Cardiac septum (tissue), 1 donor: ENCODE data around the gene AARS1. TPM values are rescaled to one million over a fixed set of nuclear protein-coding genes. Genes with fewer than 3 reads are reported as not detected.
A peak's percentile ranks its signal among the peaks of the same experiment; 100 is the strongest.
"Not testable (repeated sequence)": the region's sequence is repeated elsewhere in the genome, so short reads cannot be mapped to it uniquely, and the experiment has no call there.

Experiments used
- DNase-seq: peaks from one replicate; pipeline ENCODE4 v3.0.0-alpha.2; 2020; ENCODE audit warnings: low spot score
- intact Hi-C: fragments of 100-400 bp; cut with DNase I; formaldehyde crosslinking; loops from one replicate; pipeline ENCODE4 v1.14.0; 2022
- total RNA-seq: library from RNA; stranded (reverse); fragmentation: NEBNext Ultra II Directional; extraction: Animal tissue kit (Norgen Biotek cat#: 25700); gene quantifications from one replicate; pipeline ENCODE4 v1.2.1, GENCODE V29; 2021
- donor health status: DM: no; HTN: no; CAD: no.

AARS1 gene
- total RNA-seq, 1 donor from 2014 or later = 57.2 TPM

- DNase-seq, intact Hi-C loops: not testable (repeated sequence)
These were observed 1.9 kb downstream of the AARS1 start for GRCh38 chr16:70287304-70287971.

GRCh38 chr16:70276392-70276791 is 12.9 kb downstream of the AARS1 start:
- intact Hi-C loops = loop anchor here (10.0 kb wide), 1 partner anchor 122 kb away; no protein-coding TSS in a partner anchor
- DNase-seq = no peak

DNA sequence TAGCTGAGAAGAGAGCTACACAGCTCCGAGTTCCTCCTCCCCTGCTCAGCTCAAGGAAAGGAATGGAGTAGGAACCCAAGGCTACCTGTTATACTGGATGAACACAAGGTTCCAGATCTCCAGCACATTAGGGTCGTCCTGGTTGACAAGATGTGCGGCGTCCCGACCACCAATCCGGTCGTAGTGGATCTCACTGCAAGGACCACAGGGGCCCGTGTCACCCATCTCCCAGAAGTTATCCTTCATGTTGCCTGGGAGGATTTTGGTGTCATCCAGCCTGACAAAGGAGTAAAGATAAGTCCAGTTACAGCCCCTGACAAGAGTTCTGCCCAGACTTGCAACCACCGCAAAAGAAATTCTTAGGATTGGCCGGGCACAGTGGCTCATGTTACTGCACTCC is 17.6 kb downstream of the AARS1 start:
- intact Hi-C loops = loop anchor here (10.0 kb wide), 1 partner anchor 117 kb away; no protein-coding TSS in a partner anchor
- no peak for DNase-seq

DNA sequence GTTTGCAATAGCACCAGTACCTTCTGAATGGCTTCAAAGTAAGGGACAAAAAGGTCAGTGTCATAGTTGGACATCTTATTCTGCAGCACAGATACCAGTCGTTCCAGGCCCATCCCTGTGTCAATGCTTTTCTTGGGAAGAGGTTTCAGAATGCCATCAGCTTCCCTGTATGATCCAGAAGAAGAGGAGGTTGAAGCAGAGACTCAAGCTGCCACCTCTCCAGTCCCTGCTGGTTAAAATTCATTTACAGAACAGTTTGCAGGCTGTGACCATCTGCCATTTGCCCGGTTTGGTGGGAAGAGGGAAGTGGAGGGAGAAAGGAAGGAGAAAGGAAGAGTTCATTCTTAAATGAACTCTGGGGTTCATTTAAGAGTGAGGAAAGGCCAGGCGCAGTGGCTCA is 19.1 kb downstream of the AARS1 start:
- peak; percentile 46 for DNase-seq
- intact Hi-C loops = loop anchor here (10.0 kb wide), 1 partner anchor 115 kb away; no protein-coding TSS in a partner anchor

DNA sequence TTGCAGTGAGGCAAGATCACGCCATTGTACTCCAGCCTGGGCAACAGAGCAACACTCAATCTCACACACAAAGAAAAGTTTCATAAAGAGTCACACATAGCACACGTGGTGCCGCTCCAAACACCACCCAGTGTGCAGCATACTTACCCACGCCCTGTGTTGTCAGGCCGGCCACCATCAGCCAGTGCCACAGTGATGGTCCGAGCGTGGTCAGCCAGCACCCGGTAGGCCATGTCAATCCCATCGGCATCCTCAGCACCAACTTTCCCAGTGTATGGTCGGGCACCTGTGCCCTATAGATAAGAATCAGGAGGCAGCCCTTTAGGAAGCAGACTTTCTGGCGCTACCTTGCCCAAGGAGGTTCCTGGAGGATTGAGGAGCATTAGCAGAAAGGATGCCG is 19.8 kb downstream of the AARS1 start:
- intact Hi-C loops = no loop called here
- peak; percentile 50 for DNase-seq

DNA sequence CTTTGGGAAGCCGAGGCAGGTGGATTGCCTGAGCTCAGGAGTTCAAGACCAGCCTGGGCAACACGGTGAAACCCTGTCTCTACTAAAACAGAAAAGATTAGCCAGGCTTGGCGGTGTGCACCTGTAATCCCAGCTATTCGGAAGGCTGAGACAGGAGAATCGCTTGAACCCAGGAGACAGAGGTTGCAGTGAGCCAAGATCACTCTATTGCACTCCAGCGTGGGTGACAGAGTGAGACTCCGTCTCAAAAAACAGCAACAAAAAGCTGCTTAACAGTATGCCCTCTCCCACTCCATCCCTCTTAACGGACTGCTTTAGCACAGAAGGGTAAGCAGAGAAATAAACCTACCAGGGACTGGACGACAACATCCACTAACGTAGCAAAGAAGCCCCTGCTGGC is 21.4 kb downstream of the AARS1 start:
- intact Hi-C loops = not testable (repeated sequence)
- DNase-seq = peak; percentile 58

- DNase-seq = no peak
- intact Hi-C loops = no loop called here
These were observed 21.8 kb downstream of the AARS1 start for GRCh38 chr16:70267516-70267915.

GRCh38 chr16:70259903-70260302 is 29.4 kb downstream of the AARS1 start:
- DNase-seq = not testable (repeated sequence)
- intact Hi-C loops = loop anchor here (10.0 kb wide), 1 partner anchor 95 kb away; no protein-coding TSS in a partner anchor

DNA sequence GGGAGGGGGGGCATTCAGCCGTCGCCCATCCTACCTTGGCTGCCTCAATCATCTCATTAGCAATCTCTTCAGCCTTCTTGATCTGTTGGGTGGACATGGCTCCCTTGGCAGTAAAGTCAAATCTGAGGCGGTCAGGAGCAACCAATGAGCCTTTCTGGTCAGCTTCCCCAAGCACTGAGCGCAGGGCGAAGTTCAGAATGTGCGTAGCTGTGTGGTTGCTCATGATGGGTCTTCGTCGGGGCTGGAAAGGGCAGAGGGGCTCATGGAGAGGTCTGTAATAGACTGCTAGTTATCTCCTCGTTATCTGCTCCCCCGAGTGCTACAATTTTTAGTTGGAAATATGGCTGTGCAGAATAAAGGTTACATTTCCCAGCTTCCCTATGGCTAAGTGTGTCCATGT is 30.4 kb downstream of the AARS1 start:
- DNase-seq = no peak
- intact Hi-C loops = loop anchor here (10.0 kb wide), 1 partner anchor 94 kb away; no protein-coding TSS in a partner anchor

DNA sequence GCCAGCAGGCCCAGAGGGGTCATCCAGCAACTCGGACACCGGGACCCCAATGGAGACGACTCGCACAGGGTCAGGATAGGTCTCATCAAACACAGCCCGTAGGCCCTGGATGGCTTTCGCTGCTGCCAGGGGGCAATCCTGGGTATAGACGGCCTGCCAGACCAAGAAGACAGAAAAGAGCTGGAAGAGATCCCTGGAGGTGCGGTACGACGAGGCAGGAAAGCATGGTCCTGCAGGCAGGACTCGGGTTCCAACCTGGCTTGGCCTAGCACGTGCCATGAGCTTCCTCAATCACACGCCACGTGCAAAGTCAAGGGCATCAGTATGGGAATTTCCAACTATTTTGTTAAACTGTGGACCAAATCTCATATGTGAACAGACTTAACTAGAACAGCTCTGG is 31.2 kb downstream of the AARS1 start:
- intact Hi-C loops = loop anchor here (10.0 kb wide), 1 partner anchor 93 kb away; no protein-coding TSS in a partner anchor
- no peak for DNase-seq

DNA sequence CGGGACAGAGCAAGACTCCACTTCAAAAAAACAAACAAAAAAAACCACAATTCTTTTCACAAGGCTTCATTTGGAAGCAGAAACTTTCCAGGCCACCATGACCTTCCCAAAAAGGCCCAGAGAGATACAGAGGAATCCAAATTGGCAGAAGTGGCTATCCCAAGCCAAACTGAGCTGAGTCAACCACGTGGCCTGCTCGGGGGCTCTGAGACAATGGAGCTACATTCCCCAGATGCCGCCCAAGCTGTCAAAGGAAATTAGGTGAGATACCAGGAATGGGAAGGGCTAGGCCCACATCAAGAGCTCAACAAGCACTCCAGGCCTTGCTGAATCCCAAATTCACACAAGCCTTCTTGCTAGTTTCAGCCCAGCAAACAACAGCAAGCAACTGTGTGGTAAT is 31.9 kb downstream of the AARS1 start:
- no peak for DNase-seq
- intact Hi-C loops = loop anchor here (10.0 kb wide), 1 partner anchor 93 kb away; no protein-coding TSS in a partner anchor

DNA sequence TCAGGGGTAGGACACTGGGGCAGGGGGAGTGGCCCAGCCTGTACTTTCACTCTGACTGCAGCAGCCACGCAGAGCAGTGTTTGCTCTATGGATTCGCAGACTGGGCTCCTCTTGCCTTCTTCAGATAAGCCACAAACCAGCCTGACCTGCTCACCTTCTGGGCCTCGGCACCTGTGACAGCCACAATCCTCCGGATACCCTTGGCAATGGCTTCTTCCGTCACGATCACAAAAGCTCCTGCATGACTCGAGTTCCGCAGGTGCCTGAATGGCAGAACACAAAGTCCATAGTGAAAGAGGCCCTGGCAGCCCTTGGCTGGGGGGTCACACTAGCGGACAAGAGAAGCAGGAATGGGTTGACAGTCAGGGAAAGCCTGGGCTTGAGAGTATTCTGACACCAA is 33.7 kb downstream of the AARS1 start:
- intact Hi-C loops = loop anchor here (10.0 kb wide), 1 partner anchor 91 kb away; no protein-coding TSS in a partner anchor
- DNase-seq = no peak

DNA sequence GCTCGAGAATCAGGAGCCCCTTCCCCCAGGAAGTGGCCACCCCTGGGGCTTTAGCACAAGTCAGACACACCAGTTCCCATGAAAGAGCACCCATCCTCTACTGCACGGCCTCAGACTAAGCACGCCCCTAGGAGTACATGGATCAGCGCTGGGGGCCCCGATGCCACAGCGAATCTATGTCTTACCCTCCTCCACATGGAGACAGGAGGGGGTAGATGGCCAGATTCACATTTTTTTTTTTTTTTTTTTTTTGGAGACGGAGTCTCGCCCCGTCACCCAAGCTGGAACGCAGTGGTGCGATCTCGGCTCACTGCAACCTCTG is 34.4 kb downstream of the AARS1 start:
- intact Hi-C loops = loop anchor here (10.0 kb wide), 1 partner anchor 90 kb away; no protein-coding TSS in a partner anchor
- DNase-seq = no peak

DNA sequence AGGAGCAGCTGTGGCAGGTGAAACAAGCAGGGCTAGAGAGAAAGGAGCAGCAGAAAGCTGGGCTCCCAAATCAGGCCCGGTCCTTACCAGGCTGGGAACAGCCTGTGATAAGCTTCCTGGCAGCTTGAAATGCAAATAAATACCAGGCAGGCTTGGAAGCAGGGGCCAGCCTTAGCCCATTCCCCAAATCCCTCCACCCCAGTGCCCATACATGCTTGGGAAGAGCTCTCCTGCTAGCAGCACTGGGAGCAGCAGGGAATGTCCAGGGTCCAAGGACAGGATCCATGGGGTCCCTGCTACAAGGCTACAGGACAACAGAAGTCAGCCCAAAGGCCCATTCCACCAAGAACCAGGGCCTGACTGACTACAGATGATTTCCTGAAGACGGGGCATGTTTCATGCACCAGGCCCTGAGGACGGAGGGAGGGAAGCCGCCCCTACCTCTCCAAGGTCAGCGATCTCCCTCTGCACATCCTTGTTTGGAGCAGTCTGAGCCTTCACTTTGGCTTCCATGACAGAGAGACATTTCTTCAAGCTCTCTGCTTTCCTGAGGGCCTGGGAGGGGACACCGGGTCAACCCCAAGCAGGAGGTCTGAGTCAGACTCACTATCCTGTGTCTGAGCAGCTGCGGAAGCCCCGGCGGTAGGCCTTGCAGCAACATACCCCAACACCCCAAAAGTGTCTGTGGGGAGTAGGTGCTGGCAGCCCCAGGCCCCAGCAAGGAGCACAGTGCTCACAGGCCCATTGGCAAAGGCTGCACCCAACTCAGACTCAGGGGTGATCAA is 34.9 kb downstream of the AARS1 start:
- intact Hi-C loops = loop anchor here (10.0 kb wide), 1 partner anchor 90 kb away; no protein-coding TSS in a partner anchor
- no peak for DNase-seq

- intact Hi-C loops = loop anchor here (10.0 kb wide), 1 partner anchor 89 kb away; no protein-coding TSS in a partner anchor
- no peak for DNase-seq
These were observed 35.8 kb downstream of the AARS1 start for GRCh38 chr16:70253291-70254106.

GRCh38 chr16:70252355-70252988 is 36.8 kb downstream of the AARS1 start:
- DNase-seq = no peak
- intact Hi-C loops = loop anchor here (10.0 kb wide), 1 partner anchor 88 kb away; no protein-coding TSS in a partner anchor

DNA sequence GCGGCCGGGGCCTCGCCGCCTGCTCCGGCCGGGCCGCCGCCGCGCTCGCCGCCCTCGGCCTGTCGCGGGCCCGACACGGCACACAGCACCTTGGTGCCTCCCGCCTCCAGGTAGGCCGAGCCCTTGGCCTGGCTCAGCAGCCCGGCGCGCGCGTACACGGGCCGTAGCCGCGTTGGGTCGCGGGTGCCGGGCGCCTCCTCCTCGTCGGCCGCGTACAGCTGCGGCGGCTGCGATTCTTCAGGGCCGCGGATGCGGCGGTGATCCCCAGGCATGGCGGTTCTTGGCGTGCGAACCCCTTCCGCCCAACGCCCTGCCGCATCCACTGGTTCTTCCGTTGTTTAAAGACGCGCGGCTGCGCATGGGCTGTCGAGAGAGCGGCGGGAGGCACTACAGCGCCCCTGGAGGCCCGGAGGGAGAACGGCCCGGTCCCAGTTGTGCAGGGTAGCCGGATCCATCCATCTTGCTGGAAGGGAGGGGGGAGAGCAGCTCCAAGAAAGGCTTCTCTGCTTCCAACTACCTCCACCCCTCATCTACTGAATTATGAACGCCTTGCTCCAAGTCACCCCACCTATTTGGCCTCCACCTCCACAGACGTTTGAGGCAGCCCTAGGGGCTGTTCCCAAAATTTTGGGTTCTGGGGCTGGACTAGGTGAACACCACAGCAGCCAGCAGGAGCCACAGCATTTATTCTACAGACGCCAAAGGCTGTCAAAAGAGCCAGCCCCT is 37.5 kb downstream of the AARS1 start, which contains the start of gene EXOSC6:
Gene EXOSC6 (minus strand): TSS at position 312 of the 726 bp plus-strand sequence. CDS start 40 bp downstream, at position 272.
- intact Hi-C loops = loop anchor here (10.0 kb wide), 1 partner anchor 87 kb away; no protein-coding TSS in a partner anchor
- peak; percentile 94 for DNase-seq
